Skeletal muscle satellite cell (primary cell): Measurements from ENCODE around the gene KRTAP5-10. TPM values are rescaled to one million over a fixed set of nuclear protein-coding genes. Genes with fewer than 3 reads are reported as not detected.
"Not testable (repeated sequence)": the region's sequence is repeated elsewhere in the genome, so short reads cannot be mapped to it uniquely, and the experiment has no call there.

Source experiments
- H3K27me3 ChIP-seq: 2 replicates; pipeline ENCODE4 v1.7.0; 2013; ENCODE audit warnings: low read length; ENCODE audit not compliant: control insufficient read depth, insufficient read depth
- H3K36me3 ChIP-seq: 2 replicates; pipeline ENCODE4 v1.7.0; 2013; ENCODE audit warnings: mild to moderate bottlenecking, control low read depth, low read length; ENCODE audit not compliant: insufficient read depth
- H3K4me1 ChIP-seq: 2 replicates; pipeline ENCODE4 v1.7.0; 2013; ENCODE audit warnings: low read length; ENCODE audit not compliant: control insufficient read depth, insufficient read depth
- H3K4me2 ChIP-seq: 2 replicates; pipeline ENCODE4 v1.7.0; 2013; ENCODE audit warnings: mild to moderate bottlenecking, low read length
- H3K4me3 ChIP-seq: 2 replicates; pipeline ENCODE4 v1.7.0; 2013; ENCODE audit warnings: low read length
- H3K9ac ChIP-seq: 2 replicates; pipeline ENCODE4 v1.7.0; 2013; ENCODE audit warnings: mild to moderate bottlenecking, low read depth, low read length, moderate library complexity
- H3K9me3 ChIP-seq: replicated peaks from 2 replicates; pipeline ENCODE4 v1.7.0; 2013; ENCODE audit warnings: mild to moderate bottlenecking, control low read depth, low read length
- total RNA-seq: library from RNA; depleted of rRNA; stranded (reverse); fragments of >200 nt; gene quantifications from 2 replicates; pipeline ENCODE4 v1.2.3, GENCODE V29; 2012; rRNA removed

Gene KRTAP5-10
- total RNA-seq, result not detected in 2 replicates

GRCh38 chr11:71565263-71565662, at the start of gene KRTAP5-10:
KRTAP5-10 (plus strand) TSS chr11:71565563; CDS start chr11:71565588, 25 bp downstream.
- H3K9ac ChIP-seq, result no peak within 1 kb of the TSS
- H3K9me3 ChIP-seq, result no peaks in the 10 kb centered on the region
- H3K36me3 ChIP-seq, result no peaks in the 10 kb centered on the region
- peaks cover 53% of the 10 kb centered on the region for H3K27me3 ChIP-seq
- H3K4me3 ChIP-seq, result no peak within 1 kb of the TSS
- H3K4me1 ChIP-seq, result no peaks in the 10 kb centered on the region
- no peak within 1 kb of the TSS for H3K4me2 ChIP-seq

GRCh38 chr11:71518506-71519471, 46.6 kb upstream of the KRTAP5-10 start:
- H3K27me3 ChIP-seq, result no peaks in the 10 kb centered on the region
- no peaks in the 10 kb centered on the region for H3K4me1 ChIP-seq
- no peak overlapping the region for H3K9ac ChIP-seq
- H3K9me3 ChIP-seq, result no peaks in the 10 kb centered on the region
- no peaks in the 10 kb centered on the region for H3K36me3 ChIP-seq
- H3K4me3 ChIP-seq, result no peak overlapping the region
- H3K4me2 ChIP-seq, result no peak overlapping the region

GRCh38 chr11:71519546-71519945, 45.8 kb upstream of the KRTAP5-10 start:
- Histone ChIP-seq H3K27me3 (no peaks in the 10 kb centered on the region), H3K4me1 (no peaks in the 10 kb centered on the region), H3K4me3 (no peak overlapping the region), H3K36me3 (no peaks in the 10 kb centered on the region), H3K4me2 (no peak overlapping the region), H3K9ac (no peak overlapping the region), H3K9me3 (no peaks in the 10 kb centered on the region)

- H3K4me1 ChIP-seq, result no peaks in the 10 kb centered on the region
- no peaks in the 10 kb centered on the region for H3K9me3 ChIP-seq
- no peaks in the 10 kb centered on the region for H3K36me3 ChIP-seq
- no peak overlapping the region for H3K4me3 ChIP-seq
- peaks cover 2% of the 10 kb centered on the region for H3K27me3 ChIP-seq
- no peak overlapping the region for H3K9ac ChIP-seq
- H3K4me2 ChIP-seq, result no peak overlapping the region
Observed at GRCh38 chr11:71525188-71525937, 40.0 kb upstream of the KRTAP5-10 start.

- no peaks in the 10 kb centered on the region for H3K36me3 ChIP-seq
- no peak overlapping the region for H3K4me3 ChIP-seq
- no peak overlapping the region for H3K4me2 ChIP-seq
- H3K4me1 ChIP-seq, result no peaks in the 10 kb centered on the region
- H3K9me3 ChIP-seq, result no peaks in the 10 kb centered on the region
- H3K9ac ChIP-seq, result no peak overlapping the region
- H3K27me3 ChIP-seq, result peaks cover 2% of the 10 kb centered on the region
Observed at GRCh38 chr11:71525938-71526495, 39.3 kb upstream of the KRTAP5-10 start.

- not testable (repeated sequence) for H3K4me1 ChIP-seq, H3K4me3 ChIP-seq, H3K27me3 ChIP-seq, H3K36me3 ChIP-seq, H3K9me3 ChIP-seq, H3K4me2 ChIP-seq, H3K9ac ChIP-seq
Observed at GRCh38 chr11:71526796-71527575, 38.4 kb upstream of the KRTAP5-10 start, which contains the start of gene KRTAP5-7. KRTAP5-7 (plus strand) TSS chr11:71527267; CDS start chr11:71527301, 34 bp downstream.

- Histone ChIP-seq H3K9ac (no peak overlapping the region), H3K27me3 (peaks cover 10% of the 10 kb centered on the region), H3K36me3 (no peaks in the 10 kb centered on the region), H3K4me3 (no peak overlapping the region), H3K4me1 (no peaks in the 10 kb centered on the region), H3K4me2 (no peak overlapping the region), H3K9me3 (no peaks in the 10 kb centered on the region)
Observed at GRCh38 chr11:71527576-71528210, 37.7 kb upstream of the KRTAP5-10 start.

GRCh38 chr11:71530602-71531001, 34.8 kb upstream of the KRTAP5-10 start:
- Histone ChIP-seq H3K27me3 (peaks cover 10% of the 10 kb centered on the region), H3K4me3 (no peak overlapping the region)

GRCh38 chr11:71532036-71532610, 33.2 kb upstream of the KRTAP5-10 start:
- H3K4me1 ChIP-seq, result no peaks in the 10 kb centered on the region
- no peaks in the 10 kb centered on the region for H3K9me3 ChIP-seq
- H3K4me2 ChIP-seq, result no peak overlapping the region
- H3K4me3 ChIP-seq, result no peak overlapping the region
- no peak overlapping the region for H3K9ac ChIP-seq
- H3K27me3 ChIP-seq, result peaks cover 10% of the 10 kb centered on the region
- no peaks in the 10 kb centered on the region for H3K36me3 ChIP-seq

More at GRCh38 chr11:71530602-71531001, 34.8 kb upstream of the KRTAP5-10 start:
- no peak overlapping the region for H3K9ac ChIP-seq
- H3K4me1 ChIP-seq, result no peaks in the 10 kb centered on the region
- no peaks in the 10 kb centered on the region for H3K9me3 ChIP-seq
- H3K36me3 ChIP-seq, result no peaks in the 10 kb centered on the region
- H3K4me2 ChIP-seq, result no peak overlapping the region
